GM12878 (cell line): ENCODE measurements around the gene KCNJ16. TPM values are rescaled to one million over a fixed set of nuclear protein-coding genes. Genes with fewer than 3 reads are reported as not detected.

Source experiments
- ATAC-seq: fragments of 200-7000 bp; cut with Tn5 transposase; 3 replicates; pipeline ENCODE4 v1.9.1; 2020; ENCODE audit warnings: mild to moderate bottlenecking, moderate library complexity
- BruUV-seq: library from RNA; stranded (reverse); fragments of 400-500 nt; replicated peaks from 2 replicates; lab custom pipeline; 2021; lab: Mats Ljungman, UMichigan
- CTCF ChIA-PET: fragments of 300-600 bp; sonication (Branson Sonifier 250); formaldehyde crosslinking; extraction: SDS; loops from one replicate; lab custom pipeline; 2021; ENCODE audit warnings: inconsistent platforms; lab: Yijun Ruan, JAX
- POLR2A ChIA-PET: fragments of 350-600 bp; formaldehyde crosslinking; extraction: SDS; loops from one replicate; lab custom pipeline; 2021; ENCODE audit warnings: inconsistent platforms; lab: Charles Lee
- RAD21 ChIA-PET: fragments of 300-600 bp; sonication (Branson Sonifier 250); formaldehyde crosslinking; loops from one replicate; lab custom pipeline; 2023; ENCODE audit warnings: antibody characterized with exemption; ENCODE audit not compliant: unreplicated experiment; lab: Charles Lee
- SMC1A ChIA-PET: fragments of 300-600 bp; sonication (Branson Sonifier 250); formaldehyde crosslinking; loops from one replicate; lab custom pipeline; 2023; ENCODE audit not compliant: unreplicated experiment, uncharacterized antibody; lab: Charles Lee
- DNase-seq: peaks from one replicate; pipeline ENCODE4 v3.0.0-alpha.2; 2011; ENCODE audit warnings: low read depth, low spot score
- FAIRE-seq: peaks from 3 replicates; lab custom pipeline; 2011; peaks lifted over from hg19 to GRCh38; lab: Jason Lieb, UNC
- H2AFZ ChIP-seq: 2 replicates; pipeline ENCODE4 v1.6.0; 2011; ENCODE audit warnings: low read depth, low read length, control low read depth; ENCODE audit not compliant: control insufficient read depth
- H3K27ac ChIP-seq: 2 replicates; pipeline ENCODE4 v1.5.1; 2011; ENCODE audit warnings: control low read depth; ENCODE audit not compliant: control insufficient read depth, insufficient read depth
- H3K27me3 ChIP-seq, 2 experiments: replicated peaks in 1 of 2; 2 replicates each; pipeline versions ENCODE4 v1.6.0 to v1.6.1; 2011; ENCODE audit warnings: low read length in 1 of 2; ENCODE audit not compliant: control insufficient read depth in 2 of 2, insufficient read depth in 2 of 2
- H3K36me3 ChIP-seq, 2 experiments: 2 replicates each; pipeline ENCODE4 v1.5.1; 2011; ENCODE audit warnings: low read length in 1 of 2; ENCODE audit not compliant: control insufficient read depth in 2 of 2, insufficient read depth in 2 of 2
- H3K4me1 ChIP-seq: 2 replicates; pipeline ENCODE4 v1.6.1; 2011; ENCODE audit warnings: mild to moderate bottlenecking, low read length, moderate library complexity, mixed read lengths; ENCODE audit not compliant: control insufficient read depth, insufficient read depth
- H3K4me2 ChIP-seq: 2 replicates; pipeline ENCODE4 v1.6.0; 2011; ENCODE audit warnings: control low read depth; ENCODE audit not compliant: control insufficient read depth, insufficient read depth
- H3K4me3 ChIP-seq: fragments of 200-600 bp; sonication (generic); 2 replicates; pipeline ENCODE4 v1.5.1; 2016
- H3K79me2 ChIP-seq: 2 replicates; pipeline ENCODE4 v1.6.0; 2011; ENCODE audit warnings: low read length; ENCODE audit not compliant: control insufficient read depth, insufficient read depth
- H3K9ac ChIP-seq: 2 replicates; pipeline ENCODE4 v1.8.0; 2011; ENCODE audit warnings: low read length, control low read depth, mixed read lengths; ENCODE audit not compliant: control insufficient read depth, insufficient read depth
- H3K9me3 ChIP-seq: replicated peaks from 3 replicates; pipeline ENCODE4 v1.5.1; 2011; ENCODE audit warnings: mild to moderate bottlenecking, low read length; ENCODE audit not compliant: control insufficient read depth, insufficient read depth
- H4K20me1 ChIP-seq: 2 replicates; pipeline ENCODE4 v1.6.0; 2011; ENCODE audit not compliant: control insufficient read depth, insufficient read depth
- ATF3 ChIP-seq: IDR thresholded peaks from 2 replicates; pipeline ENCODE4 v1.6.1; 2011; ENCODE audit warnings: low read depth, mild to moderate bottlenecking, low read length, moderate library complexity, borderline replicate concordance; ENCODE audit errors: extremely low read depth
- BCL11A ChIP-seq: IDR thresholded peaks from 2 replicates; pipeline ENCODE4 v1.6.1; 2011; ENCODE audit warnings: low read depth, low read length
- CREM ChIP-seq: IDR thresholded peaks from 2 replicates; pipeline ENCODE4 v1.6.1; 2014; ENCODE audit warnings: antibody characterized with exemption, low read depth
- EP300 ChIP-seq, 2 experiments: fragments of 150-350 bp in 1 of 2; IDR thresholded peaks; 2 replicates each; pipeline ENCODE4 v1.6.1; 2011 to 2012; ENCODE audit warnings: low read depth in 2 of 2, low read length in 2 of 2, borderline replicate concordance in 1 of 2, improper control_type of control experiment in 1 of 2, inconsistent platforms in 1 of 2; ENCODE audit not compliant: control insufficient read depth in 1 of 2
- KDM1A ChIP-seq: fragments of 200-600 bp; sonication (generic); IDR thresholded peaks from 2 replicates; pipeline ENCODE4 v1.6.1; 2016; ENCODE audit warnings: borderline replicate concordance
- LARP7 ChIP-seq: fragments of 450-650 bp; IDR thresholded peaks from 2 replicates; pipeline ENCODE4 v1.6.1; 2017; ENCODE audit warnings: mild to moderate bottlenecking
- MYC ChIP-seq: IDR thresholded peaks from 2 replicates; pipeline ENCODE4 v1.6.1; 2011; ENCODE audit warnings: mild to moderate bottlenecking, low read length, moderate library complexity, inconsistent platforms; ENCODE audit not compliant: insufficient read depth, insufficient replicate concordance, insufficient read length, severe bottlenecking
- PAX8 ChIP-seq: fragments of 450-650 bp; IDR thresholded peaks from 2 replicates; pipeline ENCODE4 v1.6.1; 2017; ENCODE audit warnings: mild to moderate bottlenecking, moderate library complexity
- RELB ChIP-seq: fragments of 450-650 bp; IDR thresholded peaks from 2 replicates; pipeline ENCODE4 v1.6.1; 2017; ENCODE audit warnings: low read depth, mild to moderate bottlenecking, moderate library complexity
- REST ChIP-seq: IDR thresholded peaks from 2 replicates; pipeline ENCODE4 v1.6.1; 2012; ENCODE audit warnings: mild to moderate bottlenecking, low read depth, low read length
- SMAD1 ChIP-seq: fragments of 450-650 bp; IDR thresholded peaks from 2 replicates; pipeline ENCODE4 v1.6.1; 2018; ENCODE audit warnings: mild to moderate bottlenecking, low read depth; ENCODE audit not compliant: partially characterized antibody
- SMAD5 ChIP-seq: IDR thresholded peaks from 2 replicates; pipeline ENCODE4 v1.6.1; 2016; ENCODE audit warnings: antibody characterized with exemption, low read depth
- SPI1 ChIP-seq: IDR thresholded peaks from 2 replicates; pipeline ENCODE4 v1.6.1; 2011; ENCODE audit warnings: low read depth, mild to moderate bottlenecking, low read length, moderate library complexity, borderline replicate concordance; ENCODE audit not compliant: insufficient read depth
- SUPT20H ChIP-seq: IDR thresholded peaks from 2 replicates; pipeline ENCODE4 v1.6.1; 2011; ENCODE audit warnings: low read depth, mild to moderate bottlenecking, low read length, moderate library complexity, borderline replicate concordance; ENCODE audit not compliant: control insufficient read depth
- YBX1 ChIP-seq: fragments of 450-650 bp; IDR thresholded peaks from 2 replicates; pipeline ENCODE4 v1.6.1; 2016; ENCODE audit warnings: antibody characterized with exemption
- WGBS: methylation state at CpG from one replicate; pipeline ENCODE4 v1.1.6; 2016; ENCODE audit warnings: low lambda C conversion rate; ENCODE audit not compliant: insufficient replicate concordance, insufficient coverage; ENCODE audit errors: missing lambda C conversion rate; 5-methylcytosine and 5-hydroxymethylcytosine counted together
- in situ Hi-C: fragments of 300-500 bp; cut with MboI; formaldehyde crosslinking; loops from 9 replicates; pipeline ENCODE4 v1.14.3; 2018; ENCODE audit warnings: mixed read lengths
- intact Hi-C: fragments of 100-400 bp; cut with micrococcal nuclease; formaldehyde crosslinking; loops from one replicate; pipeline ENCODE4 v1.14.2; 2022; ENCODE audit not compliant: unreplicated experiment
- polyA plus RNA-seq, 11 experiments: library from polyadenylated mRNA; depleted of rRNA in 4 of 11; unstranded in 6 of 11; stranded (reverse) in 5 of 11; fragments of >200 nt; fragmentation: Nextera tagmentation in 4 of 11; fragmentation: Illumina TruSeq in 1 of 11; extraction: Ambion mirVana in 4 of 11; extraction: Trizol in 1 of 11; gene quantifications; 1 replicate in 1 of 11; 2 replicates in 10 of 11; pipeline versions ENCODE4 v1.2.1 to v1.2.3, GENCODE V29; 2011 to 2016; ENCODE audit warnings: inconsistent platforms in 2 of 11, missing spikeins in 2 of 11, low read depth in 1 of 11
- total RNA-seq, 4 experiments: library from RNA; depleted of rRNA in 3 of 4; stranded (reverse); fragments of >200 nt in 3 of 4; fragmentation: Illumina TruSeq in 1 of 4; extraction: Trizol in 1 of 4; gene quantifications; 2 replicates each; pipeline versions ENCODE4 v1.2.1 to v1.2.3, GENCODE V29; 2013 to 2021

KCNJ16 gene
- total and polyA plus RNA-seq, 10 of the 15 experiments (the other 5 are each of a cell fraction or from before 2014, with no cell fraction given) = 0.08 to 0.24 (median 0.20) TPM; not detected in 7

- TF ChIP-seq RELB (no peak), PAX8 (no peak), SUPT20H (no peak), ATF3 (no peak), KDM1A (no peak), CREM (no peak), BCL11A (no peak), SPI1 (no peak)
These were observed 23.0 kb downstream of the KCNJ16 start (continued) for GRCh38 chr17:70098030-70098429.

- BruUV-seq = no TSS peak
- FAIRE-seq (no peak), ATAC-seq (no peak), DNase-seq (no peak)
- Histone ChIP-seq H3K4me2 (no peak overlapping the region), H3K9ac (no peak overlapping the region), H2AFZ (no peak overlapping the region), H3K9me3 (no peaks in the 10 kb centered on the region), H3K27me3 (no peaks in the 10 kb centered on the region), H3K27ac (no peak overlapping the region), H3K4me3 (no peak overlapping the region), H3K79me2 (no peaks in the 10 kb centered on the region), H3K36me3 (no peaks in the 10 kb centered on the region), H3K4me1 (no peaks in the 10 kb centered on the region), H4K20me1 (no peaks in the 10 kb centered on the region)
- ChIA-PET SMC1A (interaction anchor here (1.0 kb wide), 1 partner anchor 10 kb away, joined by 3 read pairs; no protein-coding TSS in a partner anchor), RAD21 (no interaction called here), POLR2A (no interaction called here), CTCF (no interaction called here)
- in situ Hi-C loops (no loop called here), intact Hi-C loops (loop anchor here (1.0 to 10.0 kb wide), 2 partner anchors 23 to 56 kb away; no protein-coding TSS in a partner anchor)
- 24% methylated on average over 3 of the region's 3 CpGs for WGBS
- TF ChIP-seq YBX1 (no peak), MYC (no peak), REST (no peak), SMAD5 (no peak), LARP7 (no peak), SMAD1 (no peak), EP300 (IDR thresholded peaks at IDR 0.05; ENCODE audit: borderline replicate concordance in 1 of 2, control insufficient read depth in 1 of 2, low read depth in 2 of 2, low read length in 2 of 2) (no peak)
These were observed 24.3 kb downstream of the KCNJ16 start for GRCh38 chr17:70099294-70099693.
